Measurements from ENCODE around the gene RHBDD3.
A peak's percentile ranks its signal among the peaks of the same experiment; 100 is the strongest.

Gene RHBDD3

DNA sequence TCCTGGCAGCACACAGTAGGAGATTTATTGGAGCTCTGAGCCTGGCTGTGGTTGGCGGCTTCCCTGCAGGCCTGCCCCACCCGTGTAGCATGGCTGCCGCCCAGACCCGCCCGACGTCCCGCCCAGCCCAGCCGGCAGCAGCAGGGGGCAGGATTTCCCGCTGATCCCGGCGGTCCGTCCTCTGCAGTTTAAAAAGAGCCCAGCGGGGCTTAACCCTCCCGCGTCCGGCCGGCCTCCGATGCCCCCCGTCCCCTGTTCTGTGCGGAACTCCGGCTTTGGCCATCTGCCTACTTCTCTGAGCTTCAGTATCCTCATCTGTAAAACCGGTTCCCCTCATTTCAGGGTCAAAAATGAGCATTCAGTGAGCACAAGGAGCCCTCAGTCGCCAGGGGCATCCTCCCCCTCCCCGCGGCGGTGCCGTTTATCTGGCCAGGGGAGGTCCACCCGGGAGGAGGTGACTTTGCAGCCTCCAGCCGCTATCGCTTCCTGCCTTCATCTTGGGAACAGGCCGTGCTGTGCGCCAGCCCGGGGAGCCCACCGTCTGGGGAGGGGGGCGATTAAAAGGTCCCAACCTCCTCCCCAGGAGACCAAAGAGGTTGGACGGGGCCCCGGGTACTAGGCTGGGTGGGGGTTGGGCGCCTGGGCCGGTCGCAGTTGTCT lies 38.5 kb upstream of the RHBDD3 start, which contains the start of gene GAS2L1:
Gene GAS2L1, plus strand, starts transcription at position 476 of the 660 bp plus-strand sequence. CDS start 1,456 bp downstream, outside the sequence.
- DNase-seq: peak; percentile 38

DNA sequence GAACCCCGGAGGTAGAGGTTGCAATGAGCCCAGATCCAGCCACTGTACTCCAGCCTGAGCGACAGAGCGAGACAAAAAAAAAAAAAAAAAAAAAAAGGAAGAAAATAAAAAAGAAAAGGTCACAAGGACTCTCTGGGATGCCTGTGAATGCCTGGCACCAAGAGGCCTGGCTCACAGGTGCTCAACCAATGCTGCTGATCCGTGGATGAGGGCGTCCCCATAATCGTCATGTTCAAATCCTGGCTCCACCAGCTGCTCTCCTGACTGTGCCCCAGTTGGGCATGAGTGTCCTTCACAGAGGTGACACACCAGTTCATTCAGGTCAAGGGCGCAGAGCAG lies 38.0 kb upstream of the RHBDD3 start:
- no peak for DNase-seq

GRCh38 chr22:29302681-29303465 lies 35.1 kb upstream of the RHBDD3 start:
- DNase-seq: no peak

- no peak for DNase-seq
Observed at GRCh38 chr22:29302402-29302680, 34.6 kb upstream of the RHBDD3 start.

GRCh38 chr22:29301716-29302401 lies 34.1 kb upstream of the RHBDD3 start:
- DNase-seq: no peak

DNA sequence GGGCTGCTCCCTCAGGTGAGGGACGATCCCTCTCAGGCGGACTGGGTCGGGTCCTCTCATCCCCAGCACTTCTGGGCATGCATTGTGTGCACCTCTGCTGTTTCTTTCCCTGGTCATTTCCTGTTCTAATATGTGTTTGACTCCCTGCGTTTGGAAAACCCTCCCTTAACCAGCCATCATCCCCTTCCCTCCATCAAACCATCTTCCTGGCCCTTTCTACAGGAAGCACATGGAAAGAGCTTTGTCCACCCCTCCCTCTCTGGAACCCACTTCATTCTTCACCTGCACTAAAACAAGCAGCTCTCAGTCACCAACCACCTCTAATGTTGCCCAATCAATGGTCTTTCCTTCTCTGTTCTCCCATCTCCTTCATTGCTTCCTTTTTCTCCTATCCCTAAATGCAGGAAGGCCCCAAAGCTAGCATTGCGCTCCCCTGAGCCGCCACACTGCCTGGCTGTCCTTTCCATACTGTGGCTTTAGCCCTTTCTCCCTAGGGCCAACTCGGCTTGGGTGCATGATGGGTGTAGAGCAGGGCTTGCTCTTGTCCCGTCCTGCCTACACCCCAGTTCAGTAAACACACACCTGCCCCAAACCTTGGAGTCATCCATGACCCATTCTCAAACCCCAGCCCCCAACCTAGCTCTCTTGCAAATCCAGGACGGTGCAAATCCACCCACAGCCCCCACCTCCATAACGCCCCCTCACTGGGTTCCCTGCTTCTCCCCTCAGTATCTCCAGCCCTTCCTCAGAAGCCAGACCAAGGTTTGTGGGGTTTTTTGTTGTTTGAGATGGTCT lies 33.2 kb upstream of the RHBDD3 start:
- no peak for DNase-seq

DNA sequence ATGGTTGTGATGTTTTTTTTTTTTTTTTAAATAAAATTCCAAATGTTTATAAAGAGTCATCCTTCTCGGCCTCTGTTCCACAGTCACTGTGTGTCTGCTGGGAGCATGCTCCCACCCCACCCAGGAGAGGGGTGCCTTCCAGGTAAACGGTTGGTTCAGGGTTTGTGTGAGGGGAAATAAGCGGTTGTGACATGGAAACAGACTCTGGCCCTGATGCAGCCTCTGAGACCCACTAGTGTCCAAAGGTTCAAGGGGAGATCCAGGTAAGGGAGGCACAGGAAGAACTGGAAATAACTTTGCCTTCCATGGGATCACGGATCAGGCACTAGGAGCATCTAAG lies 32.7 kb upstream of the RHBDD3 start:
- DNase-seq: no peak

GRCh38 chr22:29299136-29299900 lies 31.5 kb upstream of the RHBDD3 start:
- DNase-seq: no peak

- DNase-seq: no peak
Observed at GRCh38 chr22:29298641-29299040, 30.9 kb upstream of the RHBDD3 start.

GRCh38 chr22:29292379-29292778 lies 24.6 kb upstream of the RHBDD3 start:
- DNase-seq: no peak

DNA sequence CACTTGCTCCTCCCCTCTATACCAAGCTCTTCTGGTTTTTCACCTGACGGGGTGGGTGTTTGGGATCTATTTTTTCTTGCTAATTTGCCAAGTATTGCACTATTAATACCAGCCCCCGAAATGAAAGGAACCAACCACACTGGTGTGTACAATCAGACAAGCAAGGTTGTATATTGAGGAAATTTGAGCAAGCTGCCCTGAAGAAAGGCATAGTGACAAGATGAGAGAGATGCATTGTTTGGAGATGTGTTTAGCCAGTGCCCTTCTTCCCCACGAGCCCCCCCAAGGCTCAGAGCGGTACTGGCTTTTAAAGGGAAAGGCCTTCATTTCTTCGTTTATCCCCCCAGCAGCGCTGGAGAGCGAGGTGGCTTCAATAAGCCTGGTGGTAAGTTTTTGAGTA lies 23.4 kb upstream of the RHBDD3 start:
- DNase-seq: no peak

- no peak for DNase-seq
Observed at GRCh38 chr22:29290061-29290460, 22.3 kb upstream of the RHBDD3 start.

- no peak for DNase-seq
Observed at GRCh38 chr22:29288837-29289236, 21.1 kb upstream of the RHBDD3 start.

DNA sequence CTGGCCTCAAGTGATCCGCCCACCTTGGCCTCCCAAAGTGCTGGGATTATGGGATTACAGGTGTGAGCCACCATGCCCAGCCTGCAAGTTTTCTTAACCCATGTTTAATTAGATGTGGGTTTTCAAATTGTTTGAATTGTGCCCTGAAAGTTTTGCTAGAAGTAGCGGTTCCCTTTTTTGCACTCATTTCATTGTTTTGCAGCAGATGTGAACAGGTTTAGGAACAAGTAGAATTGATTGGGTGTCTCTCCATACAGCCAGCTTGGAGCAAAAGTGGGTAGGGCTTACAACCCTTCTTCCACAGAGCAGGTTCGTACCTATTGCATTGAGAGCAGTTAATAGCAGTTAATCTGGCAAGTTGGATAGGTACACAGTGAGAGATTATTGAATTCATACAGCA lies 16.4 kb upstream of the RHBDD3 start:
- DNase-seq: no peak

GRCh38 chr22:29277927-29278326 lies 10.1 kb upstream of the RHBDD3 start:
- no peak for DNase-seq

DNA sequence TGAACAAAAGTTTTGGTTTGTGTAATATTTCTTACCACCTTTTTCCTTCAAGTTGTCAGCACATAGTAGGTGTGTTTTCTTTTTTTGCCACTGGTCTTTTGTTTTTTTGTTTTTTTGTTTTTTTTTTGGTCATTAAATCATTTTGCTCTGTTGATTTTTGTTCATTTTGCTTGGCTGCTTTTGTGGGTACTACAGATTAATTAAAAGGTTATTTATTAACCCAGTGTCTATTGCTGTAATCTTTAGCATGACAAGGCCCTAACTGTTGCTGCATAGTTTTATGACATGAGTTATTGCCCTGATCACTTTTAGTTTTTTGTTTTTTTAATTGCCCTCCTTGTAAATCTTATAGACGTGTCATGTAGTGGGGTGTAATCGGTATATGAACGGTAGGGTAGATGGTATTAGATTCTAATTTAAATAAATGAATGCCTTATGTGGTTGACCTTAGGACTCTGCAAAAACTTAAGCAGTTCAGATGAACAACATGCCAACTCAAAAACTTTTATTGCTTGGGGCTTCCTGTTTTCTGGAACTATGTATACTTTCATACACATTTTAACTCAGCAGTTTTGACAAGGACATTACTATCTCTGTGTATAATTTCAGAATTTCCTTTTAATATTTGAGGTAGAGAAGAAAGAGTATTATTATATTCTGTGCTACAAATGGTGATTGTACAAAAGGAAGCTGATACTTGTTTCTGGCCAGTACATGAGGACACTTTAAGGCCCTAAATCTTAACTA lies 8.2 kb upstream of the RHBDD3 start:
- no peak for DNase-seq

GRCh38 chr22:29275167-29275566 lies 7.4 kb upstream of the RHBDD3 start:
- no peak for DNase-seq

- no peak for DNase-seq
Observed at GRCh38 chr22:29272624-29273023, 4.8 kb upstream of the RHBDD3 start.

DNA sequence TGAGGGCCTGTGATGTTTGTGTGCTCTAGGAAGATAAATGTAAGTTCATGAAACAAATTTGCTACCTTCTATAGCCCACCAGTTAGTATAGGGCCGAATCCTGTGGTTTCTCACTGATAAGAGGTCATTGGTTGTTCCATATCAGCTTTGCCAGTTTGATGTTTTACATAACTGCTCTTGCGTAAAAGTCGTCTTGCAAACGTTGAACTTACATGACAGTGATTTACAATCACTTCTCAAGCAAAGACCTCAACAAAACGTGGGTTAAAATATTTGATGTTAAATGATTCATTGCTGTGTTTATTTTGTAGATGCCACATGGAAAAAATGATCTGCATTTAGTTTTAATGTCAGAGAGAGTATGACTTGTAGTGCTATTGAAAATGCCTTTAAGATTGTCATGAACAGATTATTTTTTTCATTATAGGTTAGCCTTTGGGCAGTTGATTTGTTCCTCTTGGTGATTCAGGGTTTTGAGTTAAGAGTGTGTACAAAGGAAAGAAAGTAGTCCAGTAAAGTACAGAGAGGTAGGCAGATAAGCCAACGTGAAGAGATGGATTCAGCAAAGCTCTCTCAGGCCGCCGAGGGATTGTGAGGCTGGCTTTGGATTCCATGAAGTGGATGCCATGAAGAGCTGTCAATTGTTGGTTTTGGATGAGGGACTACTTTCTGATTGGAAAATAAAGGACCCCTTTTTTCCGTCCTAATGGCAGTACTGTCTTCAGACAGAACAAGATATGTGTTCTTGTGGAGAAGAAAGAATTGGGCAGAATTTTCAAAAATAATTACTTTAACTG lies 2.9 kb upstream of the RHBDD3 start:
- no peak for DNase-seq

- no peak for DNase-seq
Observed at GRCh38 chr22:29269731-29270474, 2.1 kb upstream of the RHBDD3 start.
